ENCODE data around the gene WNT8A.
"Not testable (repeated sequence)": the region's sequence is repeated elsewhere in the genome, so short reads cannot be mapped to it uniquely, and the experiment has no call there.

Gene WNT8A

GRCh38 chr5:138051441-138052296 is 32.2 kb upstream of the WNT8A start:
- no peaks in the 10 kb centered on the region for H3K9me3 Mint-ChIP-seq
- no peak for DNase-seq
- no peak overlapping the region for H3K27ac Mint-ChIP-seq
- H3K27me3 Mint-ChIP-seq (ENCODE audit: low read depth, poor library complexity), result peaks cover 15% of the 10 kb centered on the region
- no peak overlapping the region for H3K4me3 Mint-ChIP-seq
- peaks cover 18% of the 10 kb centered on the region for H3K4me1 Mint-ChIP-seq
- TF ChIP-seq CTCF (IDR thresholded peaks at IDR 0.05), result no peak
- H3K36me3 Mint-ChIP-seq (ENCODE audit: low read depth), result no peaks in the 10 kb centered on the region

GRCh38 chr5:138052718-138053117 is 31.1 kb upstream of the WNT8A start:
- not testable (repeated sequence) for DNase-seq; H3K27ac Mint-ChIP-seq; H3K9me3 Mint-ChIP-seq; H3K36me3 Mint-ChIP-seq (ENCODE audit: low read depth); H3K4me3 Mint-ChIP-seq
- H3K4me1 Mint-ChIP-seq, result peaks cover 18% of the 10 kb centered on the region
- peaks cover 20% of the 10 kb centered on the region for H3K27me3 Mint-ChIP-seq (ENCODE audit: low read depth, poor library complexity)

GRCh38 chr5:138053554-138053953 is 30.3 kb upstream of the WNT8A start:
- Mint-ChIP-seq H3K27ac (peak overlapping the region; percentile 8), H3K9me3 (no peaks in the 10 kb centered on the region), H3K4me3 (no peak overlapping the region), H3K4me1 (peaks cover 18% of the 10 kb centered on the region), H3K36me3 (ENCODE audit: low read depth) (no peaks in the 10 kb centered on the region), H3K27me3 (ENCODE audit: low read depth, poor library complexity) (peaks cover 24% of the 10 kb centered on the region)
- TF ChIP-seq CTCF (IDR thresholded peaks at IDR 0.05), result no peak
- DNase-seq, result no peak

- TF ChIP-seq CTCF (IDR thresholded peaks at IDR 0.05), result no peak
- DNase-seq, result no peak
- Mint-ChIP-seq H3K9me3 (no peaks in the 10 kb centered on the region), H3K36me3 (ENCODE audit: low read depth) (no peaks in the 10 kb centered on the region), H3K4me1 (peaks cover 18% of the 10 kb centered on the region), H3K27me3 (ENCODE audit: low read depth, poor library complexity) (peaks cover 24% of the 10 kb centered on the region), H3K27ac (no peak overlapping the region), H3K4me3 (no peak overlapping the region)
Measured at GRCh38 chr5:138054206-138054605, 29.6 kb upstream of the WNT8A start.

- H3K9me3 Mint-ChIP-seq, result no peaks in the 10 kb centered on the region
- H3K27me3 Mint-ChIP-seq (ENCODE audit: low read depth, poor library complexity), result peaks cover 24% of the 10 kb centered on the region
- H3K4me3 Mint-ChIP-seq, result peak overlapping the region; percentile 34
- H3K27ac Mint-ChIP-seq, result peak overlapping the region; percentile 36
- no peaks in the 10 kb centered on the region for H3K36me3 Mint-ChIP-seq (ENCODE audit: low read depth)
- no peak for TF ChIP-seq CTCF (IDR thresholded peaks at IDR 0.05)
- DNase-seq, result no peak
- H3K4me1 Mint-ChIP-seq, result peaks cover 18% of the 10 kb centered on the region
Measured at GRCh38 chr5:138054847-138055558, 28.8 kb upstream of the WNT8A start.

- Mint-ChIP-seq H3K9me3 (peaks cover 10% of the 10 kb centered on the region), H3K27me3 (ENCODE audit: low read depth, poor library complexity) (no peaks in the 10 kb centered on the region), H3K4me3 (no peak overlapping the region), H3K4me1 (peaks cover 6% of the 10 kb centered on the region), H3K36me3 (ENCODE audit: low read depth) (no peaks in the 10 kb centered on the region), H3K27ac (no peak overlapping the region)
- DNase-seq, result no peak
- no peak for TF ChIP-seq CTCF (IDR thresholded peaks at IDR 0.05)
Measured at GRCh38 chr5:138064526-138064925, 19.3 kb upstream of the WNT8A start.

Data from nephron progenitor cell (in vitro differentiated cells).